Glomerular endothelial cell (primary cell): ENCODE data around the gene ITPR2. TPM values are rescaled to one million over a fixed set of nuclear protein-coding genes. Genes with fewer than 3 reads are reported as not detected.
"Not testable (repeated sequence)": the region's sequence is repeated elsewhere in the genome, so short reads cannot be mapped to it uniquely, and the experiment has no call there.

ENCODE experiments used
- DNase-seq: peaks from one replicate; pipeline ENCODE4 v3.0.0-alpha.2; 2011; ENCODE audit warnings: low read depth, low spot score; ENCODE audit errors: extremely low read depth
- total RNA-seq: library from RNA; depleted of rRNA; stranded (reverse); fragments of >200 nt; gene quantifications from 2 replicates; pipeline ENCODE4 v1.2.3, GENCODE V29; 2015

ITPR2 gene
- total RNA-seq, 1 donor from 2014 or later, result 39.7 TPM

- no peak for DNase-seq
Measured at GRCh38 chr12:26488351-26488750, 344.6 kb downstream of the ITPR2 start.

DNA sequence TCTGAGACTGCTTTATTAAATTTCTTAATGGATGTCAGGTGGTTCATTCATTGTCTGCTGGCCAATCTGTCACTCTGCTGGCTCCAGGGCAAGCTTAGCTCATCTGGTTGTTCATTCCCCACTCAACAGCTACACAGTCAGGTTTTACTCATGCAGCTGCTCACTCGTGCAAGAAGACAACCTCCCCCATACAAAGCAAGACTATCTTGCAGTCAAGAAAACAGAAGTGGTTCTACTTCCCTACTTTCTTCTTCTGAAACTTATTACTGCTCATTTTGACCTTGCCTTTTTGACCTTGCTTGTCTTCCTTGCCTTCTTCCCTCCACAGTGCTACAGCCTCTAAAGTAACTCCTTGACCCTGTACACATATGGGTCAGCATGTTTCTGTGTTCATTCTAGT is 359.7 kb downstream of the ITPR2 start:
- no peak for DNase-seq

- no peak for DNase-seq
Measured at GRCh38 chr12:26471560-26471959, 361.4 kb downstream of the ITPR2 start.

DNA sequence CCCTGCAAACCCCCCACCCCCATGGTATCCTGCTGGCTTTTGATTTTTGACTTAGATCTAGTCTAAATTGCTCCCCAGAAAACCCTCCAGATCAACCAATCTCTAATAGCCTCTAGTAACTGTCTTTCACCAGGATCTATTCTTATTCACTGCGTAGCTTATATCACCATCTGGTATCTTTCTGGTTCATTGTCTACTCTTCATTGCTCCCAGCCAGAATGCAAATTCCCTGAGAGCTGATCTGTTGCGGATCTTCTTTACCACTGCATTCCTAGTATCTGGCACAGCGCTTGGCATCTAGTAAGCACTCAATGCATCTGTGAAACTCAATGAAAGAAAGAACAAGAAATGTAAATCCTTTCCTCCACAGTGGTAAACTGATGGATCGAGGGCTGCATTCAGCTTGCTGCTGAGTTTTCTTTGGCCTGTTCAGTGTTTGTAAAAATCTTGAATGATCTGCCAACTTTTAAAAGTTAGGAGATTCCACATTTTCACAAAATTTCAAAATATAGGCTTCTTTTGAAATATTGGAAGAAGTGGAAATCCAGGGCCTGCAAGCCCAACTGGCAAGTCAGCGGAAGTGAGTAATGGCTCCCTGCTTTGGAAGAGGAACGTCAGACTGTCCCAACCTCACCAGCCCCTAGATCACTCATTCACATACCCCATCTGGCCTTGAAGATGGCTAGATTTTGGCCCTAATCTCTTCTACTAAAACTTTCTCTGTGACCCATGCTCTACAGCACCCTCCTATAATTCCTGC is 363.4 kb downstream of the ITPR2 start:
- DNase-seq, result no peak

DNA sequence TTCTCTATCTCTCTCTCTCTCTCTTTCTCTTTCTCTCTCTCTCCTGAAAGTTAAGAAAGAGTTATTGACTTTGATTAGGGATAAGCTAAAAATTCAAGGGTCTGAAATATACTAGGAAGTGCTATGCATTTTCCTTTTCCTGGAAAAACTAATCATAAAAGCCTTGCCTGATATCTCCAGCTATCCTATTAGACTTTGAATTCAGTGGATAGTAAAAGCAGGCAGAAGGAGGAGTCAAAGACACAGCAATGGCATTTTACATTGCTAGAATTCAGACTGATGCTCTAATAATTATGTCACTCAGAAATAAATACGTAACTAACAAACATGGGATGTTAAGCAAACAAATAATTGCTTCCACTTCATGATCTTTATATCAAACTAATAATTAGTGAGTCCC is 365.6 kb downstream of the ITPR2 start:
- no peak for DNase-seq

DNA sequence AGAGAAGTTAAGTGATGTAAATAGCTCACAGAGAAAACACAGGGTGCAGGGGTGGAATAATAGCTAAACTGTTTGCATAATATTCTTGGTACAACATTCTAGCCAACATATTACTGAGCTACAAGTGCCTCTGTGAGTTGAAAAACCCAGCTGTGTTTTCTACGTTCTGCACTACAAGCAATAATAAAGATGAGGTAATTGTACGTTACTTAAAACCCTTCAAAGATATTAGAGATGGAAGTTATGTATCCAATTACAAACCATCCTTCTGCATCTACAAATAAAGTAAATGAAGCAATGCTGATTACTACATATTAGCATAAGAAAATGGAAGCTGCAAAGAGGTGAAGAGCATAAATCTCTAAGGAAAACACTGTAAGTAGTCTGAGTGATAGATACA is 366.3 kb downstream of the ITPR2 start:
- no peak for DNase-seq

GRCh38 chr12:26465419-26466097 is 367.4 kb downstream of the ITPR2 start:
- DNase-seq, result no peak

- no peak for DNase-seq
Measured at GRCh38 chr12:26461776-26462175, 371.2 kb downstream of the ITPR2 start.

GRCh38 chr12:26460361-26460760 is 372.6 kb downstream of the ITPR2 start:
- no peak for DNase-seq

GRCh38 chr12:26455936-26456574 is 376.9 kb downstream of the ITPR2 start:
- DNase-seq, result no peak

DNA sequence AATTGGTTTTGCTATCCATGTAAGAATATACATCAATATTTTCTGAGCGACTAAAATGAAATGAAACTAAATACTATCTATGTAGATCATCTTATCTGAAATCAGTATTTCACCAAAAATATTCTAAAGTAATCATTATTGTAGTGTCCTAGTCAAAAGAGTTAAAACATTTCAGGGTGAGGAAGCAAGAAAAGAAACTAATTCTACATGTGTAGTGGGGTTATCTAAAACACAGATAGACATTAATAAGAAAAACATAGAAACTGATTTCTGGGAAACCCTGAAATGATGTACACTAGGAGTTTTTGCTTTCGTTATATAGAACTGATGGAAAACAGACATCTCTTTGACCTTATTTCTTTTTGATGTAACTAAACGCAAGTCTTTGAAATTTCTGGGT is 379.7 kb downstream of the ITPR2 start:
- no peak for DNase-seq

DNA sequence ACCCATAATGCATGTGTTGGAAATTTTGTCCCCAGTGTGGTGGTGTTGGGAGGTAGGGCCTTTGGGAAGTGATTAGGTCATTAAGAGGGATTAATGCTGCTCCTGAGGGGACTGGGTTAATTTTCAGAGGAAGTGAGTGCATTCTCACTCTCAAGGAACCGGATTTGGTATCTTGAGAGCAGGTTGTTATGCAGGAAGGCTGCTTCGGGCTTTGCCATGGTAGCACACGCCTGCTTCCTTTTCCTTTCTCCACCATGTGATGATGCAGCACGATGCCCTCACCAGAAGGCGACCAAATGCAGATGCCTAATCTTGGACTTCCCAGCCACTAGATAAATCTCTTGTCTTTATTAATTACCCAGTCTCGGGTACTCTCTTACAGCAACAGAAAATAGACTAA is 380.5 kb downstream of the ITPR2 start:
- peak; percentile 27 for DNase-seq

GRCh38 chr12:26451763-26452162 is 381.2 kb downstream of the ITPR2 start:
- no peak for DNase-seq

GRCh38 chr12:26445909-26446308 is 387.1 kb downstream of the ITPR2 start:
- no peak for DNase-seq

DNA sequence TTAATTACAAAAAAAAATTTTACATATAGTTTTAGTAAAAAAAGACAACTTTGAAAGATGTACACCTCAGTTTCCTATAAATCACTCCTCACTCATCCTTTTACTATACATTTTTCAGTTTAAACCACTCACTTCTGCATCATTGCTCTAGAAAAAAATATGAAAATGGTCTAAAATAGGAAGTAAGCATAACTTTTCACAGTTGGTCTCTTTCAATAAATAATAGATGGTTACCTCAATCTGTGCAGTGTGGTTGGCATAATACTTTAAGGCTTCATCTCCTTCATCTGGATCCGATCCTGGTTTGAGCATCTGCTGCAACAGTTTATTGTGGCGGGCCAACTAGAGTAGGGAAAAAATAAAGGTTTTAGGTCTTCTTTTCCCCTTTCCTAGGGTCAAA is 389.7 kb downstream of the ITPR2 start:
- no peak for DNase-seq

GRCh38 chr12:26441434-26441833 is 391.6 kb downstream of the ITPR2 start:
- DNase-seq, result no peak

- no peak for DNase-seq
Measured at GRCh38 chr12:26435069-26435404, 398.0 kb downstream of the ITPR2 start.

DNA sequence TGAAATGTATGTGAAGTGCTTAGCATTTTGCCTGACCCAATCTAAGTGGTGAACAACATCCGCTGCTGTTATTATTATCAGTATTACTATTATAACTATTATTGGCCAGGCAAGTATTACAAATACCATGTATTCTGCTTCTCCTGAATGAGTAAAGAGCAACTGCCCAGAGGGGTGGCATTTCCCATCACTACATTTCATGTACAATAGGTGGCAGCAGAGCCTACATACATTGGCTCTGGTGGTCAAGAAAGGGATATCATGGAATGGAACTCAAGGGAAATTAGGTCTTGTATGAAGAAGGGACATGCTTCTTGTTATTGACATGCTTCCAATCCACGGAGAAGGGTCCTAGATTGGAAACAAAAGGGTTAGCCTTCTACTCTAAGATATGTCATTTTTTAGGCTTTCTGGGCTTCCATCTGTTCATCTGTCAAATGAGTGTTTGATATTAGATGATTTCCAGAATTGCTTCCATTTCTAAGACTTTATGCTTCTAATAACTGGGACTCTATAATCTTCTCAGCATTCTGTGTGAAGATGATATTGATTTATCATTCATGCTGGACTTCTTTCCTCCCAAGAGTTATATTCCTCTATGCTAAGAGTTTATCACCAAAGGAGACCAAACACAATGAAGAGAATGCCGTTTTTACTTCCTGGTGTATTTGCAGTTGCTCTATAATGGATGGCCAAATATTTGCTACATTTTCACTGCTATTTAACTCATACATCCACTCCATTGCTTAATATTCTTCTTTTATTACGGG is 398.5 kb downstream of the ITPR2 start:
- no peak for DNase-seq

DNA sequence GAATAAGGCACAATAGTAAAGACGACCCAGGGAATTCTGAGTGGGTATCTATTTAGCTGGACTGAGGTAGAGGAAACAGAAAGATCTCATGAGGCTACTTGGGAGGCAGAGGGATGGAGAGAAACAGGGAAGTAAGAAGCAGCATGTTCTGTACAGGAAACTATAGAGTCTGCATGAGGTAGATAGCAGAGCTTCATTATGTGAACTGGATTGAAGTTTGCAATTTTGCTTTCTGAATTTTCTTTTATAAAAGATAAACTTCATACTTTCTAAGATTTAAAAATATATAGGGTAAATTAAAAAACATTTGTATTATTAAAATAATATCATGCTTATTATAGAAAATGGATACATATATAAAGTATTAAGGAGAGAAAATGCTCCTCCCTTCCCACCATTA is 399.3 kb downstream of the ITPR2 start:
- not testable (repeated sequence) for DNase-seq

- no peak for DNase-seq
Measured at GRCh38 chr12:26431211-26431610, 401.8 kb downstream of the ITPR2 start.

DNA sequence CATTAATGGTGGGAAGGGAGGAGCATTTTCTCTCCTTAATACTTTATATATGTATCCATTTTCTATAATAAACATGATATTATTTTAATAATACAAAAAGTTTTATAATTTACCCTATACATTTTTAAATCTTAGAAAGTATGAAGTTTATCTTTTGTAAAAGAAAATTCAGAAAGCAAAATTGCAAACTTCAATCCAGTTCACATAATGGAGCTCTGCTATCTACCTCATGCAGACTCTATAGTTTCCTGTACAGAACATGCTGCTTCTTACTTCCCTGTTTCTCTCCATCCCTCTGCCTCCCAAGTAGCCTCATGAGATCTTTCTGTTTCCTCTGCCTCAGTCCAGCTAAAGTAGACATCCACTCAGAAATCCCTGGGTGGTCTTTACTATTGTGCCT is 402.4 kb downstream of the ITPR2 start:
- DNase-seq, result not testable (repeated sequence)
